ENCODE data around the gene B3GNT7.

Gene B3GNT7

DNA sequence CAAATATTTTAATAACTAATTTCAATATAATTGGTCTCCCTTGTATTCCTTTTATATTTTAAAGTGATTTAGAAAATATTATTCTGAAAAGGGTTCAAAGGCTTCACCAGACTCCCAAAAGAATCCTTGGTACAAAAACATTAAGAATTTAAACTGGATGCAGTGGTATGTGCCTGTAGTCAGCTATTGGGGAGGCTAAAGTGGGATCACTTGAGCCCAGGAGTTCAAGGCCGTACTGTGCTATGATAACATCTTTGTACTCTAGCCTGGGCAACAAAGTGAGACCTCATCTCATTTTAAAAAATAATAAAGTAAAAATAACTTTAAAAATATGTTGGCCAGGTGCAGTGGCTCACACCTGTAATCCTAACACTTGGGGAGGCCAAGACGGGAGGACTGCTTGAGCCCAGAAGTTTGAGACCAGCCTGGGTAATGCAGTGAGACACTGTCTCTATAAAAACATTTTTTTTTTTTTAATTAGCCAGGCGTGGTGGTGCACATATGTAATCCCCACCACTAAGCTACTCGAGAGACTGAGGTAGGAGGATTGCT, 54.1 kb downstream of the B3GNT7 start:
- DNase-seq: no peak
- intact Hi-C loops (cut with DNase I): loop anchor here (10.0 kb wide), 1 partner anchor 355 kb away; no protein-coding TSS in a partner anchor

DNA sequence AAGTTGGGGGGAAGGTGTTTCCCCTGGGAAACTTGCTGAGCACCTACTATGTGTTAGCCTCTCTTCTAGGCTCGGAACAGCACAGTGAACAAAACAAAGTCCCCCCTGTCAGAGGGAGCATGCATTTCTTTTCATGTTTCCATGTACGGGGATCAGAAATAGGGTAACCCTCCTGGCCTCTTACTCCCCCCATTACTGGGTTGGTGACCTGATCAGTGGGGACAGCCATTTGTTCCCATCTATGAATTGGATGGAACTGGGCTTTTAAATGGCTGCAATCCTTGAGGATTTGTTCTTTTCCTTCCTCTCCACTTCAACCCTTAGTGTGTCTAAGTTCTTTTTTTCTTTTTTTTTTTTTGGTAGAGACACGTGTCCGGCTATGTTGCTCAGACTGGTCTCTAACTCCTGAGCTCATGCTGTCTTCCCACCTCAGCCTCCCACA, 55.1 kb downstream of the B3GNT7 start:
- DNase-seq: peak in 1 of 42 donors; percentile 6
- intact Hi-C loops (cut with DNase I): loop anchor here (10.0 kb wide), 1 partner anchor 356 kb away; no protein-coding TSS in a partner anchor

All from head of caudate nucleus (tissue), 42 donors.